Cardiac muscle cell (in vitro differentiated cells and primary cell): ENCODE measurements around the gene CNIH4. TPM values are rescaled to one million over a fixed set of nuclear protein-coding genes. Genes with fewer than 3 reads are reported as not detected.

Experiments used
- DNase-seq, 2 donors: peaks; one replicate each; pipeline versions ENCODE4 v3.0.0 to v3.0.0-alpha.2; 2010 to 2017; ENCODE audit warnings: low read depth in 1 of 2, low spot score in 1 of 2
- H3K27ac ChIP-seq: fragments of 200-600 bp; sonication (generic); 2 replicates; pipeline ENCODE4 v1.5.1; 2016
- H3K27me3 ChIP-seq: fragments of 200-600 bp; sonication (generic); 2 replicates; pipeline ENCODE4 v1.6.0; 2016; ENCODE audit warnings: control low read depth
- H3K36me3 ChIP-seq: fragments of 200-600 bp; sonication (generic); 2 replicates; pipeline ENCODE4 v1.5.1; 2016; ENCODE audit warnings: control low read depth
- H3K4me1 ChIP-seq: fragments of 200-600 bp; sonication (generic); 2 replicates; pipeline ENCODE4 v1.8.1; 2017; ENCODE audit warnings: low read depth, mild to moderate bottlenecking, mixed run types
- H3K4me3 ChIP-seq: fragments of 200-600 bp; sonication (generic); 2 replicates; pipeline ENCODE4 v1.5.1; 2016; ENCODE audit warnings: mild to moderate bottlenecking
- H3K9me3 ChIP-seq: fragments of 200-600 bp; sonication (generic); 2 replicates; pipeline ENCODE4 v1.5.1; 2017; ENCODE audit warnings: low read depth, mild to moderate bottlenecking, control low read depth
- polyA plus RNA-seq: library from polyadenylated mRNA; unstranded; fragments of >200 nt; fragmentation: Nextera tagmentation; extraction: Ambion mirVana; gene quantifications from 2 replicates; pipeline ENCODE4 v1.2.1, GENCODE V29; 2016
- total RNA-seq: library from RNA; depleted of rRNA; stranded (reverse); fragments of >200 nt; gene quantifications from 2 replicates; pipeline ENCODE4 v1.2.3, GENCODE V29; 2016
- TF ChIP-seq, protein P1 (sequence below): IDR thresholded peaks from 2 replicates; pipeline ENCODE4 v1.5.1; 2012; ENCODE audit warnings: low read depth, mild to moderate bottlenecking, low read length

Gene CNIH4
- total and polyA plus RNA-seq, 2 experiments from 2014 or later: 15.0 to 69.5 TPM

DNA sequence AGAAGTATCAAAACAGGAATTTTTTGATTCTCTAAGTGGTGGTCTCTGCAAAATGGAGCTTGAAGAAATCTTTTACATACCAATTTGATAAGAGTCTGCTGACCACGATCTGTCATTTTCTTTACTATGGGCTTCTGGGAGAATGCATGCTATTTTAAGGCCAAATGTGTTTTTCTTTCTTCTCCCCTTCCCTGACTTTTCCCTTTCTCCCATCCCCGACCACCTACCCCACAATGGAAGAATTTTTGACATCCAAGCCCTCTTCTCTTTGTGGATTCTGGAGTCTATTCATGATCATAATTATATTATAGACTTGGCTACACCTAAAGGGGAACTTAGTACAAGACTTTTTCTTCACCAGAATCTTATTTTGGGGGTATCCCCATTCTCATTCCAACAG, 31.3 kb downstream of the CNIH4 start:
- Histone ChIP-seq H3K27me3 (no peaks in the 10 kb centered on the region), H3K4me1 (peaks cover 13% of the 10 kb centered on the region), H3K4me3 (no peak overlapping the region), H3K27ac (peak overlapping the region; percentile 81), H3K36me3 (peaks cover 48% of the 10 kb centered on the region), H3K9me3 (no peaks in the 10 kb centered on the region)
- DNase-seq: no peak
- TF ChIP-seq, protein P1, sequence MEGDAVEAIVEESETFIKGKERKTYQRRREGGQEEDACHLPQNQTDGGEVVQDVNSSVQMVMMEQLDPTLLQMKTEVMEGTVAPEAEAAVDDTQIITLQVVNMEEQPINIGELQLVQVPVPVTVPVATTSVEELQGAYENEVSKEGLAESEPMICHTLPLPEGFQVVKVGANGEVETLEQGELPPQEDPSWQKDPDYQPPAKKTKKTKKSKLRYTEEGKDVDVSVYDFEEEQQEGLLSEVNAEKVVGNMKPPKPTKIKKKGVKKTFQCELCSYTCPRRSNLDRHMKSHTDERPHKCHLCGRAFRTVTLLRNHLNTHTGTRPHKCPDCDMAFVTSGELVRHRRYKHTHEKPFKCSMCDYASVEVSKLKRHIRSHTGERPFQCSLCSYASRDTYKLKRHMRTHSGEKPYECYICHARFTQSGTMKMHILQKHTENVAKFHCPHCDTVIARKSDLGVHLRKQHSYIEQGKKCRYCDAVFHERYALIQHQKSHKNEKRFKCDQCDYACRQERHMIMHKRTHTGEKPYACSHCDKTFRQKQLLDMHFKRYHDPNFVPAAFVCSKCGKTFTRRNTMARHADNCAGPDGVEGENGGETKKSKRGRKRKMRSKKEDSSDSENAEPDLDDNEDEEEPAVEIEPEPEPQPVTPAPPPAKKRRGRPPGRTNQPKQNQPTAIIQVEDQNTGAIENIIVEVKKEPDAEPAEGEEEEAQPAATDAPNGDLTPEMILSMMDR: no peak

DNA sequence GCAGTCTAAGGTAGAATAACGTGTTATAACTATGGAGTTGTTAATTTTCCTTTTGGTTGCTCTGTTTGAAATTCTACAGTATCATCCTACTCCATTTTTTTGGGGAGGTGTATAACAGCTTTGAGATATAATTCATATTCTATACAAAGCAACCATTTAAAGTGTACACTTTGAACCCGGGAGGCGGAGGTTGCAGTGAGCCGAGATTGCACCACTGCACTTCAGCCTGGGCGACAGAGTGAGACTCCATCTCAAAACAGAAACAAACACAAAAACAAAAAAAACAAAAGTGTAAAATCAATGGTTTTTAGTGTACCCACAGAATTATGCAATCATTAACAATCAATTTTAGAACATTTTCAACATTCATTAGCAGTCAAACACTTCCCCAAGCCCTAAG, 33.8 kb downstream of the CNIH4 start:
- Histone ChIP-seq H3K9me3 (no peaks in the 10 kb centered on the region), H3K4me3 (no peak overlapping the region), H3K27me3 (no peaks in the 10 kb centered on the region), H3K4me1 (peaks cover 13% of the 10 kb centered on the region), H3K36me3 (peaks cover 68% of the 10 kb centered on the region), H3K27ac (no peak overlapping the region)
- no peak for DNase-seq
- TF ChIP-seq, protein P1: no peak

DNA sequence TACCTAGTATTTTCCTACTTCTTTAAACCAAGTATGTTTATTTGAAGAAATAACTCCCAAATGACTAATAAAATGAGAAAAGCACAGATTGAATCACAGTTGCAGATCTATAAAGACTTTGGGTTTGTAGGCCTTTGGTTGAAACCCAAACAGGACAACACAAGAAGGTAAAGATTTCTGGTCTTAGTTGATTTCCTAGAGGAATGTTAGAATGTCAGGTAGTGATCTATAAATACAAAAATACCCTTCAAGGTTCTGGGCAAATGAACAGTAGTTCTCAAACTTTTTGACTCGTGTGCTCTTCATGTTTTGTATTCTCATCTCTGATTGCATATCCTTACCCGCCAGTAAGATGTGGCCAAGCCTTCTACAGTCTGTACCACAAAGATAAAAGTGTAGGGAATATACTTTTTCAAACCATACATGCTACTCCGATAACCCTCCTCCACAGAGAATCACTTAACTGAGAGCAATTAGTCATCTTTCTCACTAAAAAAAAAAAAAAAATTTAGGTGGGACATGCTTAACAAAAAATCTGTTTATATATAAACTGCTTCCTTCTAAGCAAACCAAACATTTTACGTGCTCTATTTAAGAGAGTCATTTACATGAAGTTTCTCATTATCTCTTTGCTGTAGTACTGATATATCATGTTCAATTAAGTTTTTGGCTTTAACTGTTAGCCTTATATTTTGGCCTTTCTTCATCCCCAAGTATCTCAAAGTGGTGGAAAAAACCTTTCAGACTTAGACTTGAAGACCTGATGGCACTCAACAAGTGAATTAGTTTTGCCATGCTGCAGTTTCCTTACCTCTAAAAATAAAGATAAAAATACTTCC, 36.0 kb downstream of the CNIH4 start:
- Histone ChIP-seq H3K27me3 (no peaks in the 10 kb centered on the region), H3K36me3 (peaks cover 80% of the 10 kb centered on the region), H3K4me1 (no peaks in the 10 kb centered on the region), H3K9me3 (no peaks in the 10 kb centered on the region), H3K4me3 (no peak overlapping the region), H3K27ac (peak overlapping the region; percentile 25)
- TF ChIP-seq, protein P1: no peak
- DNase-seq: no peak

DNA sequence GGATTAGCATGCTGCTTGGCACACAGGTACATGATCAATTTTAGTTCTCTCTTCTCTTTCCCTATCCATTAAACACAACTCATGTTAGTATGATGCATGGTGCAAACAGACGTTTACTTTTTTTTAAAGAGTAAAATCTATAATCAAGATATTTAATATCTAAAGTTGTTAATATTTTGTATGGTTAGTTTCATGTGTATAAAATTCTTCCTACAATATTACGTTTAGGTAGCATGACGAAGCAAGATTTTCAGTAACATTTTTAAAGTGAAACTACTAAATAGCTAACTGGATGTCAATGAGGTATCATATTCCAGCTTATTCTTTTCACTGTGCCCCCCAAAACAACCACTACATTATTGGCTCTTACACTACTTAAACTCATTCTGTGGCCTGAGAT, 36.6 kb downstream of the CNIH4 start:
- Histone ChIP-seq H3K9me3 (no peaks in the 10 kb centered on the region), H3K27ac (peak overlapping the region; percentile 25), H3K4me1 (no peaks in the 10 kb centered on the region), H3K36me3 (peaks cover 86% of the 10 kb centered on the region), H3K4me3 (no peak overlapping the region), H3K27me3 (no peaks in the 10 kb centered on the region)
- TF ChIP-seq, protein P1: no peak
- DNase-seq: no peak

DNA sequence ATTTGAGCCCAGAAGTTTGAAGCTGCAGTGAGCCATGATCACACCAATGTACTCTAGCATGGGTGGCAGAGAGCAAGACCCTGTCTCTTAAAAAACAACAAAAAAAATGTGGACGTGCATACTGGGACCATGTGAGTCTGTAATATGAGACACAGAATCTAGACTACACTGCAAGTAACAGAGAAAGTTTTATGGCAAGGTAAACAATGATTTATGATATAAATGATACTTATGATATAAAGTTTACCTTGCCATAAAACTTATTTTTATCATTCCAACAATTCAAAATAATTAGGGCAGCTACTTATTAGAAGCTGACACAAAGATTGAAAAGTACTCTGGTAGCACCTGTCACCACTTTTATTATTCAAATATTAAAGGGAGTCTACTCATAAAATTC, 43.2 kb downstream of the CNIH4 start:
- Histone ChIP-seq H3K27ac (no peak overlapping the region), H3K27me3 (no peaks in the 10 kb centered on the region), H3K9me3 (no peaks in the 10 kb centered on the region), H3K4me3 (no peak overlapping the region), H3K36me3 (peaks cover 92% of the 10 kb centered on the region), H3K4me1 (no peaks in the 10 kb centered on the region)
- TF ChIP-seq, protein P1: no peak
- DNase-seq: no peak
